Hepatocyte (in vitro differentiated cells): ENCODE results near the gene MAP4K2. TPM values are rescaled to one million over a fixed set of nuclear protein-coding genes. Genes with fewer than 3 reads are reported as not detected.

Experiments
- DNase-seq: peaks from one replicate; pipeline ENCODE4 v3.0.0-alpha.2; 2016; ENCODE audit warnings: low spot score
- H2AFZ ChIP-seq: fragments of 200-600 bp; sonication (generic); 2 replicates; pipeline ENCODE4 v1.6.0; 2016; ENCODE audit warnings: antibody characterized with exemption, mild to moderate bottlenecking
- H3K27ac ChIP-seq: fragments of 200-600 bp; sonication (generic); 2 replicates; pipeline ENCODE4 v1.5.1; 2016; ENCODE audit warnings: mild to moderate bottlenecking
- H3K27me3 ChIP-seq: fragments of 200-600 bp; sonication (generic); 2 replicates; pipeline ENCODE4 v1.6.1; 2016
- H3K36me3 ChIP-seq: fragments of 200-600 bp; sonication (generic); replicated peaks from 2 replicates; pipeline ENCODE4 v1.5.1; 2016; ENCODE audit warnings: low read depth; ENCODE audit not compliant: insufficient read depth
- H3K4me1 ChIP-seq: fragments of 200-600 bp; sonication (generic); 2 replicates; pipeline ENCODE4 v1.5.1; 2016; ENCODE audit warnings: mild to moderate bottlenecking, moderate library complexity; ENCODE audit not compliant: insufficient read depth
- H3K4me2 ChIP-seq: fragments of 200-600 bp; sonication (generic); 2 replicates; pipeline ENCODE4 v1.6.0; 2016
- H3K4me3 ChIP-seq: fragments of 200-600 bp; sonication (generic); 2 replicates; pipeline ENCODE4 v1.5.1; 2016; ENCODE audit warnings: mild to moderate bottlenecking
- H3K79me2 ChIP-seq: fragments of 200-600 bp; sonication (generic); 2 replicates; pipeline ENCODE4 v1.6.0; 2017; ENCODE audit warnings: mild to moderate bottlenecking
- H3K9me2 ChIP-seq: fragments of 200-600 bp; sonication (generic); replicated peaks from 2 replicates; pipeline ENCODE4 v1.6.0; 2017; ENCODE audit warnings: mild to moderate bottlenecking; ENCODE audit not compliant: insufficient read depth
- H3K9me3 ChIP-seq: fragments of 200-600 bp; sonication (generic); 2 replicates; pipeline ENCODE4 v1.5.1; 2016; ENCODE audit warnings: low read depth, mild to moderate bottlenecking
- H4K20me1 ChIP-seq: fragments of 200-600 bp; sonication (generic); 2 replicates; pipeline ENCODE4 v1.6.0; 2016; ENCODE audit warnings: mild to moderate bottlenecking; ENCODE audit not compliant: insufficient read depth, poor library complexity, severe bottlenecking
- CTCF ChIP-seq: fragments of 200-600 bp; sonication (generic); IDR thresholded peaks from 2 replicates; pipeline ENCODE4 v1.5.1; 2016; ENCODE audit warnings: antibody characterized with exemption, mild to moderate bottlenecking; ENCODE audit not compliant: poor library complexity
- EZH2 ChIP-seq: fragments of 200-600 bp; sonication (generic); IDR thresholded peaks from 2 replicates; pipeline ENCODE4 v1.6.1; 2016; ENCODE audit warnings: antibody characterized with exemption, mild to moderate bottlenecking, borderline replicate concordance
- EZH2phosphoT487 ChIP-seq: fragments of 200-600 bp; sonication (generic); IDR thresholded peaks from one replicate; pipeline ENCODE4 v1.6.1; 2018; ENCODE audit warnings: antibody characterized with exemption, mild to moderate bottlenecking, low read depth, moderate library complexity; ENCODE audit not compliant: unreplicated experiment, severe bottlenecking
- WGBS: methylation state at CpG from one replicate; pipeline ENCODE4 v1.1.6; 2016; ENCODE audit warnings: low lambda C conversion rate; ENCODE audit errors: missing lambda C conversion rate; 5-methylcytosine and 5-hydroxymethylcytosine counted together
- polyA plus RNA-seq: library from polyadenylated mRNA; unstranded; fragments of >200 nt; fragmentation: Nextera tagmentation; extraction: Ambion mirVana; gene quantifications from 2 replicates; pipeline ENCODE4 v1.2.1, GENCODE V29; 2016
- total RNA-seq: library from RNA; depleted of rRNA; stranded (reverse); fragments of >200 nt; gene quantifications from 2 replicates; pipeline ENCODE4 v1.2.3, GENCODE V29; 2014

Gene MAP4K2
- total and polyA plus RNA-seq, 2 experiments from 2014 or later = 7.8 to 9.0 TPM

- Histone ChIP-seq H3K9me3 (no peaks in the 10 kb centered on the region), H3K36me3 (peaks cover 6% of the 10 kb centered on the region), H3K27ac (no peak overlapping the region), H3K9me2 (no peaks in the 10 kb centered on the region), H3K27me3 (no peaks in the 10 kb centered on the region), H3K79me2 (peaks cover 70% of the 10 kb centered on the region), H4K20me1 (peaks cover 96% of the 10 kb centered on the region), H3K4me3 (no peak overlapping the region), H2AFZ (no peak overlapping the region), H3K4me2 (no peak overlapping the region), H3K4me1 (no peaks in the 10 kb centered on the region)
- TF ChIP-seq EZH2 (no peak), CTCF (no peak), EZH2phosphoT487 (no peak)
- DNase-seq = no peak
- WGBS = 96% methylated on average over 6 of the region's 6 CpGs
These were observed 33.7 kb downstream of the MAP4K2 start for GRCh38 chr11:64769283-64769682.

GRCh38 chr11:64768300-64768694, 34.7 kb downstream of the MAP4K2 start:
- Histone ChIP-seq H3K9me2 (no peaks in the 10 kb centered on the region), H3K4me3 (no peak overlapping the region), H3K27ac (no peak overlapping the region), H3K9me3 (no peaks in the 10 kb centered on the region), H3K27me3 (no peaks in the 10 kb centered on the region), H2AFZ (no peak overlapping the region), H3K79me2 (peaks cover 60% of the 10 kb centered on the region), H3K36me3 (peaks cover 6% of the 10 kb centered on the region), H4K20me1 (peaks cover 96% of the 10 kb centered on the region), H3K4me2 (no peak overlapping the region), H3K4me1 (no peaks in the 10 kb centered on the region)
- TF ChIP-seq EZH2phosphoT487 = no peak
- no peak for TF ChIP-seq CTCF
- no peak for TF ChIP-seq EZH2
- WGBS = 99% methylated on average over 6 of the region's 6 CpGs
- DNase-seq = no peak

GRCh38 chr11:64767344-64768299, 35.4 kb downstream of the MAP4K2 start:
- no peak overlapping the region for H3K4me3 ChIP-seq
- peaks cover 94% of the 10 kb centered on the region for H4K20me1 ChIP-seq
- 74% methylated on average over 19 of the region's 19 CpGs for WGBS
- DNase-seq = peak; percentile 79
- H3K36me3 ChIP-seq = peaks cover 6% of the 10 kb centered on the region
- H3K4me1 ChIP-seq = no peaks in the 10 kb centered on the region
- H3K27me3 ChIP-seq = no peaks in the 10 kb centered on the region
- no peak overlapping the region for H3K4me2 ChIP-seq
- no peak overlapping the region for H2AFZ ChIP-seq
- H3K9me3 ChIP-seq = no peaks in the 10 kb centered on the region
- H3K9me2 ChIP-seq = no peaks in the 10 kb centered on the region
- H3K27ac ChIP-seq = no peak overlapping the region
- H3K79me2 ChIP-seq = peaks cover 53% of the 10 kb centered on the region
- TF ChIP-seq EZH2 (no peak), CTCF (peak; percentile 59)
